Cardiac fibroblast (primary cell): ENCODE data around the gene SLC2A13.

Experiments used
- DNase-seq, 2 donors: peaks; one replicate each; pipeline versions ENCODE4 v3.0.0 to v3.0.0-alpha.2; 2010; ENCODE audit warnings: low read depth in 2 of 2
- H3K4me3 ChIP-seq, 2 donors: replicated peaks in 1 of 2; 1 replicate in 1 of 2; 2 replicates in 1 of 2; pipeline ENCODE4 v1.5.1; 2011; ENCODE audit warnings: low read depth in 2 of 2, low read length in 2 of 2, mild to moderate bottlenecking in 2 of 2, moderate library complexity in 1 of 2
- TF ChIP-seq, protein P1 (sequence below): IDR thresholded peaks from one replicate; pipeline ENCODE4 v1.5.1; 2011; ENCODE audit warnings: low read depth, mild to moderate bottlenecking, low read length, inconsistent platforms

SLC2A13 gene

DNA sequence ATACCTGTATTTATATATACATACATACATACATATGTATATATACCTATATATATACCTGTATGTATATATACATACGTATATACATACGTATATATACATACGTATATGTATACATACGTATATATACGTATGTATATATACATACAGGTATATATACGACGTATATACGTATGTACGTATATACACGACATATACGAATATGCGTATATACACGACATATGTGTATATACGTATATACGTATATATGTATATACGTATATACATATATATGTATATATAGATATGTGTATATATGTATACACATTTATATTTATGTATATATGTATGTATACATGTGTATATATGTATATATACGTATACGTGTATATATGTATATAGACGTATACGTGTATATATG is 393.5 kb downstream of the SLC2A13 start:
- TF ChIP-seq, protein P1, sequence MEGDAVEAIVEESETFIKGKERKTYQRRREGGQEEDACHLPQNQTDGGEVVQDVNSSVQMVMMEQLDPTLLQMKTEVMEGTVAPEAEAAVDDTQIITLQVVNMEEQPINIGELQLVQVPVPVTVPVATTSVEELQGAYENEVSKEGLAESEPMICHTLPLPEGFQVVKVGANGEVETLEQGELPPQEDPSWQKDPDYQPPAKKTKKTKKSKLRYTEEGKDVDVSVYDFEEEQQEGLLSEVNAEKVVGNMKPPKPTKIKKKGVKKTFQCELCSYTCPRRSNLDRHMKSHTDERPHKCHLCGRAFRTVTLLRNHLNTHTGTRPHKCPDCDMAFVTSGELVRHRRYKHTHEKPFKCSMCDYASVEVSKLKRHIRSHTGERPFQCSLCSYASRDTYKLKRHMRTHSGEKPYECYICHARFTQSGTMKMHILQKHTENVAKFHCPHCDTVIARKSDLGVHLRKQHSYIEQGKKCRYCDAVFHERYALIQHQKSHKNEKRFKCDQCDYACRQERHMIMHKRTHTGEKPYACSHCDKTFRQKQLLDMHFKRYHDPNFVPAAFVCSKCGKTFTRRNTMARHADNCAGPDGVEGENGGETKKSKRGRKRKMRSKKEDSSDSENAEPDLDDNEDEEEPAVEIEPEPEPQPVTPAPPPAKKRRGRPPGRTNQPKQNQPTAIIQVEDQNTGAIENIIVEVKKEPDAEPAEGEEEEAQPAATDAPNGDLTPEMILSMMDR = no peak
- H3K4me3 ChIP-seq = no peak overlapping the region
- no peak for DNase-seq
